ENCODE data around the gene CYP46A1.

The CYP46A1 gene

DNA sequence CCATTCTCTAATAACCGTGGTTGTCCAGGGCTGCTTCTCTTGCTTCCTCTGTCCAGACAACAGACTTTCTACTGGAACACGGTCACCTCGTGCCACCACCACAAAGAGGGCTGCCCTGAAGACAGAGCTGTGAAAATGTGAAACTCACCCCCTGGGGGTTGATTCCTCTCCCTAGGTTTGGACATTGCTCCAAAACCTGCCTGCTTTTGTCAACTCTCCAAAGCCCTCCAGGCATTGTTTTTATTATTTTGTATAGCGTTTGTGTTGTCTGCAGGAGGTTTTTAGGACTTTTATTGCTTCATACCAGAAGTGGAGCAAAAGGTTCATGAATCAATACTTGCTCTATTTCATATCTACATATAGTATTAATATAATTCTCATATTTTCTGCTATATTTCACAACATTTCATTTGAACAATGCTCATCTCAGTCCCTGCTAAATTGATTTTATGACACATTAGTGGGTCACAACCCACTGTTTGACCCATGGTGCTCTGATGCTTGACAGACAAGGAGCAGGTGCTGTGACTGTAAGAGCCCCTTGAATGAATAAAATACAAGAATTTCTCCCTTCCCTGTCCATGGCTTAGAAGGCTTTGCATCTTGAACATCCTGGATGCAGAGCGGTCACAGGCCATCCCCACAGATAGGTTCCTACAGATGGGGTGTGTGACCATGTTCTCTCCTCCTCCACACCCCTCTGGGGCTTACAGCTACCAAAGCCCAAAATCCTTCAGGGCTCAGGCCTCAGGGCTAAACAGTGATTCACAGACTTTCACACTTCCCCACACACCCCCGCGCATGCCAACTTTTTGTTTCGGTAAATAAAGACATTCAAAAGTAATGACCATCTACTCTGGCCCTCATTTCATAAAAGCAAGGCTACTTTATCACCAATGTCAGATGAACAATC, 88.5 kb downstream of the CYP46A1 start:
- DNase-seq (ENCODE audit: low read depth): no peak

DNA sequence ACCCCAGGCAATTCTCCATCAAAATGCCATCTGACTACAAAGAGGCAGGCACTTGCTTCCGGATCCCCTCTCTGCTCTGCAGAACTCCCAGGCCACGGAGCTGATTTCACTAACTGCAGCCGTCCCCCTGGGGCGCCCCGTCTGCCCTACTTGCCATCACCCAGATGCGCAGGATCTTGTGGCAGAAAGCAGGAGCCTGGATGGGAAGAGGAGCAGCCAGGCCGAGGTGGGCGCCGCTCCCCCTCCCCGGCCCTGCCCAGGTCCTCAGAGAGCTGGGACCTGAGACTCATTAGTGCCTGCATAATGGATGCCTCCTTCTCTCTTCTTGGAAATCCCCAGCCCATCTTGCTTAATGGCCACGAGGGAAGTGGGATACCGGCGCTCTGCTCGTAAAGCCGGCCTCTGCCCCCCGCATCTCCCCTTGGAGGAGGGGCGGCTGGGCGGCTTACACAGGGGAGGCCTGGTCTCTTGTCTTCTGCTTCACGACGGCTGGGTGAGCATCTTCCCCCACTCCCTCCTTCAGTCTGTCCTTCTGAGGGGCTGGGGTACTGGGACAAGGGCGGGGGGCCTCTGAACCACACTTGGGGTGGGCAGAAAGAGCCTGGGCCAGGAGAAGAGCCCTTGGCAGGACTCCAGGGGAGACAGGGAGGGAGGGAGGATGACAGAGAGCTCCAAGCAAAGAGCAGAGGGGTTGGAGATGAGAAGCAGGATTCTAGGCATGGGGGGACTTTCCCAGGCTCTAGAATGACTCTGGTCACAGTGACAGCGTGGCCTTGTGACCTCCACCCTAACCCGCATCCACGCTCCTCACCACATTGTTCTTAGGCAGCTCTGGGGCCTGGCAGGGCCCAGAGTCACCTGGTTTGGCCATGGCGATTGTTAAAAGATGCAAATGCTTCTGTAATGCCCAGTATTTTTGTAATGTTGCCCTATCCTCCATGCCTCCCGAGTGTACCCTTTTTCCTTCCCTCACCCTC, 89.7 kb downstream of the CYP46A1 start:
- TF ChIP-seq, protein P1, sequence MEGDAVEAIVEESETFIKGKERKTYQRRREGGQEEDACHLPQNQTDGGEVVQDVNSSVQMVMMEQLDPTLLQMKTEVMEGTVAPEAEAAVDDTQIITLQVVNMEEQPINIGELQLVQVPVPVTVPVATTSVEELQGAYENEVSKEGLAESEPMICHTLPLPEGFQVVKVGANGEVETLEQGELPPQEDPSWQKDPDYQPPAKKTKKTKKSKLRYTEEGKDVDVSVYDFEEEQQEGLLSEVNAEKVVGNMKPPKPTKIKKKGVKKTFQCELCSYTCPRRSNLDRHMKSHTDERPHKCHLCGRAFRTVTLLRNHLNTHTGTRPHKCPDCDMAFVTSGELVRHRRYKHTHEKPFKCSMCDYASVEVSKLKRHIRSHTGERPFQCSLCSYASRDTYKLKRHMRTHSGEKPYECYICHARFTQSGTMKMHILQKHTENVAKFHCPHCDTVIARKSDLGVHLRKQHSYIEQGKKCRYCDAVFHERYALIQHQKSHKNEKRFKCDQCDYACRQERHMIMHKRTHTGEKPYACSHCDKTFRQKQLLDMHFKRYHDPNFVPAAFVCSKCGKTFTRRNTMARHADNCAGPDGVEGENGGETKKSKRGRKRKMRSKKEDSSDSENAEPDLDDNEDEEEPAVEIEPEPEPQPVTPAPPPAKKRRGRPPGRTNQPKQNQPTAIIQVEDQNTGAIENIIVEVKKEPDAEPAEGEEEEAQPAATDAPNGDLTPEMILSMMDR (conservative IDR thresholded peaks at IDR 0.05; ENCODE audit: low read depth, low read length): no peak
- H3K4me3 ChIP-seq (ENCODE audit: low read length): no peak overlapping the region
- DNase-seq (ENCODE audit: low read depth): no peak

More for the DNA sequence above, 88.5 kb downstream of the CYP46A1 start:
- H3K4me3 ChIP-seq (ENCODE audit: low read length): no peak overlapping the region
- TF ChIP-seq, protein P1 (conservative IDR thresholded peaks at IDR 0.05; ENCODE audit: low read depth, low read length): no peak

DNA sequence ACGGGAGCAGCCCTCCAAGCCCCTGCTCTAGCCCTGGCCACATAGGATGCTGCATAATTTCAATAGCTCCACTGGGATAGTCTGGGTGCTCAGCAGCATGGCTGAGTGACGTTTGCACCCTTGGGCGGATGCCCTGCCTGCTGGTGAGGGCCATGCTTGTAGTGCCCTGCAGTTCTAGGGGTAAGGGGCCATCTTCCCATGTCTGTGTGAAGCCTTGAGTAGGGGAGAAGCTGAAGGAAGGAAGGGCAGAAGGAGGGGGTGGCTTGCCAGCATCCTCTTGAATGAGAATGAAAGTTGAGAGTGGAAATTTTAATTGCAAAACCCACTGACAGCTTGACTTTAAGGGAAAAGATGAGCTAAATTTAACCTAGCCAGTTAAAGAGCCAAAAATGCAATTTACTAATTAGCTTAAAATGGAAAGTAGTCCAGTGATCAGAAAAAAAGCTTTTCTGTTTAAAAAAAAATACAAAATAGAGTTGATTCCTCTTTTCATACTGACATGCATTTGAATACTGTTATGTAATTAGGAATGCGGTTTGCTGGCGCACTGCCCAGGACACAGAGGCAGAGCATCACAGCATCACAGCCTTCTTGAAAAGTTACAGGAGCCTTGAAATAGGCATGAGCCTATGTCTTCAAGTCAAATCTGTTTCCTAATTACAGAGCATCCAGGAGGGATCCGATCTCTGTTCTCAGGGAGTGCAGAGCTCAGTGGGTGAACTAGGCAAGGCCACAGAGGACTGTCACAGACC, 90.6 kb downstream of the CYP46A1 start:
- no peak for DNase-seq (ENCODE audit: low read depth)
- TF ChIP-seq, protein P1 (conservative IDR thresholded peaks at IDR 0.05; ENCODE audit: low read depth, low read length): no peak
- no peak overlapping the region for H3K4me3 ChIP-seq (ENCODE audit: low read length)

DNA sequence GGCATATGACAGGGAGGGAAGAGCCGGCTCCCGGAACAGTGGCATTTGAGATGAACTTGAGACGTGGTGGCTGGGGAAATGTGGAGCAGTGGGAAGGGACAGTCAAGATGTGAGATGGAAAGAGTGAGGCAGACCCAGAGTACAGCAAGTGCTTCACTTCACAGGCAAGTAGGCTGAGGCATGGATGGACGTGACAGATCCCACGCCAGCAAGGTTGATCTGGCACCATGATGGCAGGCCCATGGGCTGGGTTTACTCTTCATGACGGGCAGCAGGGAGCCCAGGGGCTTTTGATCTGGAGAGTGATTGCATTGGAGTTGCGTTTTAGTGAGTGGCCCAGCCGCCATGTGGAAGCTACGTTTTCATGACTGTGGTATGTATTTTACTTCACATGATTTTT, 91.3 kb downstream of the CYP46A1 start:
- TF ChIP-seq, protein P1 (conservative IDR thresholded peaks at IDR 0.05; ENCODE audit: low read depth, low read length): no peak
- no peak for DNase-seq (ENCODE audit: low read depth)

More for the DNA sequence above, 91.3 kb downstream of the CYP46A1 start:
- H3K4me3 ChIP-seq (ENCODE audit: low read length): no peak overlapping the region
